Smooth muscle cell (in vitro differentiated cells): ENCODE results near the gene CNTNAP4. TPM values are rescaled to one million over a fixed set of nuclear protein-coding genes. Genes with fewer than 3 reads are reported as not detected.

Experiments
- DNase-seq: peaks from one replicate; lab custom pipeline; 2025; ENCODE audit not compliant: unreplicated experiment; lab: John Stamatoyannopoulos, UW
- H2AFZ ChIP-seq: fragments of 200-600 bp; sonication (generic); 2 replicates; pipeline ENCODE4 v1.6.0; 2016; ENCODE audit warnings: antibody characterized with exemption, low read depth, mild to moderate bottlenecking
- H3F3A ChIP-seq: fragments of 200-600 bp; sonication (generic); 2 replicates; pipeline ENCODE4 v1.6.0; 2017; ENCODE audit warnings: antibody characterized with exemption, low read depth
- H3K27ac ChIP-seq: fragments of 200-600 bp; sonication (generic); 2 replicates; pipeline ENCODE4 v1.5.1; 2016; ENCODE audit warnings: low read depth, mild to moderate bottlenecking
- H3K27me3 ChIP-seq: fragments of 200-600 bp; sonication (generic); 2 replicates; pipeline ENCODE4 v1.6.1; 2016; ENCODE audit warnings: low read depth, mild to moderate bottlenecking
- H3K36me3 ChIP-seq: fragments of 200-600 bp; sonication (generic); 2 replicates; pipeline ENCODE4 v1.5.1; 2016; ENCODE audit warnings: low read depth
- H3K4me1 ChIP-seq: fragments of 200-600 bp; sonication (generic); 2 replicates; pipeline ENCODE4 v1.5.1; 2016; ENCODE audit warnings: low read depth
- H3K4me2 ChIP-seq: fragments of 200-600 bp; sonication (generic); 2 replicates; pipeline ENCODE4 v1.6.0; 2016; ENCODE audit warnings: mild to moderate bottlenecking
- H3K4me3 ChIP-seq: fragments of 200-600 bp; sonication (generic); 2 replicates; pipeline ENCODE4 v1.5.1; 2016; ENCODE audit warnings: mild to moderate bottlenecking
- H3K79me2 ChIP-seq: fragments of 200-600 bp; sonication (generic); 2 replicates; pipeline ENCODE4 v1.6.0; 2016; ENCODE audit warnings: low read depth, mild to moderate bottlenecking
- H3K9ac ChIP-seq: fragments of 200-600 bp; sonication (generic); 2 replicates; pipeline ENCODE4 v1.6.0; 2016; ENCODE audit warnings: low read depth
- H3K9me3 ChIP-seq: fragments of 200-600 bp; sonication (generic); replicated peaks from 2 replicates; pipeline ENCODE4 v1.5.1; 2016; ENCODE audit warnings: low read depth
- H4K20me1 ChIP-seq: fragments of 200-600 bp; sonication (generic); 2 replicates; pipeline ENCODE4 v1.6.0; 2016; ENCODE audit warnings: low read depth
- CTCF ChIP-seq: fragments of 200-600 bp; sonication (generic); IDR thresholded peaks from 2 replicates; pipeline ENCODE4 v1.5.1; 2017; ENCODE audit warnings: borderline replicate concordance, mild to moderate bottlenecking, antibody characterized with exemption; ENCODE audit not compliant: insufficient read depth, poor library complexity, severe bottlenecking
- WGBS: methylation state at CpG from one replicate; pipeline ENCODE4 v1.1.7; 2016; ENCODE audit warnings: low lambda C conversion rate; 5-methylcytosine and 5-hydroxymethylcytosine counted together
- polyA plus RNA-seq: library from polyadenylated mRNA; unstranded; fragments of >200 nt; fragmentation: Nextera tagmentation; extraction: Ambion mirVana; gene quantifications from 2 replicates; pipeline ENCODE4 v1.2.1, GENCODE V29; 2016
- total RNA-seq: library from RNA; depleted of rRNA; stranded (reverse); fragments of >200 nt; gene quantifications from 2 replicates; pipeline ENCODE4 v1.2.3, GENCODE V29; 2014

CNTNAP4 gene
- total and polyA plus RNA-seq, 2 experiments from 2014 or later, result 0.13 to 0.25 TPM

- H3K79me2 ChIP-seq, result no peaks in the 10 kb centered on the region
- WGBS, result 93% methylated on average over 3 of the region's 3 CpGs
- H4K20me1 ChIP-seq, result no peaks in the 10 kb centered on the region
- H3K27me3 ChIP-seq, result peaks cover 7% of the 10 kb centered on the region
- TF ChIP-seq CTCF, result no peak
- H3K9ac ChIP-seq, result no peak overlapping the region
- no peak overlapping the region for H3K4me2 ChIP-seq
- H3K27ac ChIP-seq, result no peak overlapping the region
- no peaks in the 10 kb centered on the region for H3K9me3 ChIP-seq
- H3K36me3 ChIP-seq, result no peaks in the 10 kb centered on the region
- H3K4me3 ChIP-seq, result no peak overlapping the region
- DNase-seq, result no peak
- no peak overlapping the region for H2AFZ ChIP-seq
- no peaks in the 10 kb centered on the region for H3K4me1 ChIP-seq
- no peaks in the 10 kb centered on the region for H3F3A ChIP-seq
Measured at GRCh38 chr16:76294396-76295214, 17.4 kb downstream of the CNTNAP4 start.

GRCh38 chr16:76297941-76298340 is 20.7 kb downstream of the CNTNAP4 start:
- H2AFZ ChIP-seq, result no peak overlapping the region
- H3K4me3 ChIP-seq, result no peak overlapping the region
- H3K36me3 ChIP-seq, result no peaks in the 10 kb centered on the region
- H3K4me2 ChIP-seq, result no peak overlapping the region
- TF ChIP-seq CTCF, result no peak
- H4K20me1 ChIP-seq, result no peaks in the 10 kb centered on the region
- 85% methylated on average over 3 of the region's 3 CpGs for whole genome bisulfite sequencing
- H3K79me2 ChIP-seq, result no peaks in the 10 kb centered on the region
- H3K4me1 ChIP-seq, result no peaks in the 10 kb centered on the region
- peaks cover 7% of the 10 kb centered on the region for H3K27me3 ChIP-seq
- H3F3A ChIP-seq, result no peaks in the 10 kb centered on the region
- no peak overlapping the region for H3K9ac ChIP-seq
- H3K27ac ChIP-seq, result no peak overlapping the region
- DNase-seq, result no peak
- no peaks in the 10 kb centered on the region for H3K9me3 ChIP-seq

GRCh38 chr16:76303637-76304314 is 26.6 kb downstream of the CNTNAP4 start:
- H3K4me1 ChIP-seq, result no peaks in the 10 kb centered on the region
- 86% methylated on average over 4 of the region's 4 CpGs for WGBS
- no peak for DNase-seq
- no peak overlapping the region for H3K4me2 ChIP-seq
- H3K27ac ChIP-seq, result no peak overlapping the region
- H3K27me3 ChIP-seq, result peaks cover 25% of the 10 kb centered on the region
- TF ChIP-seq CTCF, result no peak
- H3K9ac ChIP-seq, result no peak overlapping the region
- H3K9me3 ChIP-seq, result no peaks in the 10 kb centered on the region
- H2AFZ ChIP-seq, result no peak overlapping the region
- no peak overlapping the region for H3K4me3 ChIP-seq
- H3K36me3 ChIP-seq, result no peaks in the 10 kb centered on the region
- H3F3A ChIP-seq, result no peaks in the 10 kb centered on the region
- no peaks in the 10 kb centered on the region for H3K79me2 ChIP-seq
- H4K20me1 ChIP-seq, result no peaks in the 10 kb centered on the region
